ENCODE results near the gene TUBGCP6.

Gene TUBGCP6

GRCh38 chr22:50167689-50168489 lies 76.9 kb downstream of the TUBGCP6 start:
- DNase-seq: no peak

Measured in CD4-positive, alpha-beta T cell treated with Interferon gamma for 1 hour (primary cell).